ENCODE results near the gene TOP1.

GRCh38 chr20:41035207-41035606 lies 6.6 kb downstream of the TOP1 start:
- no peak for TF ChIP-seq MAFK (IDR thresholded peaks at IDR 0.05; ENCODE audit: low read depth, low read length)
- no peak for TF ChIP-seq BHLHE40 (IDR thresholded peaks at IDR 0.05; ENCODE audit: low read depth, low read length)
- TF ChIP-seq POLR2A (IDR thresholded peaks at IDR 0.05; ENCODE audit: low read depth, low read length) = no peak
- no peak for TF ChIP-seq CTCF (conservative IDR thresholded peaks at IDR 0.05; ENCODE audit: low read depth, low read length)
- no peak for TF ChIP-seq SMC3 (IDR thresholded peaks at IDR 0.05; ENCODE audit: low read depth, low read length)
- TF ChIP-seq NFE2L2 (IDR thresholded peaks at IDR 0.05; ENCODE audit: low read depth, low read length) = no peak
- TF ChIP-seq USF2 (IDR thresholded peaks at IDR 0.05; ENCODE audit: low read depth, low read length) = no peak
- no peak for TF ChIP-seq RAD21 (IDR thresholded peaks at IDR 0.05; ENCODE audit: low read length)
- no peak for TF ChIP-seq RFX5 (IDR thresholded peaks at IDR 0.05; ENCODE audit: low read depth, low read length)
- no peak for TF ChIP-seq ELK1 (IDR thresholded peaks at IDR 0.05; ENCODE audit: borderline replicate concordance, low read depth, low read length)
- TF ChIP-seq MAZ (IDR thresholded peaks at IDR 0.05; ENCODE audit: borderline replicate concordance, low read depth, low read length) = no peak
